ENCODE measurements around the gene TRIM27.

DNA sequence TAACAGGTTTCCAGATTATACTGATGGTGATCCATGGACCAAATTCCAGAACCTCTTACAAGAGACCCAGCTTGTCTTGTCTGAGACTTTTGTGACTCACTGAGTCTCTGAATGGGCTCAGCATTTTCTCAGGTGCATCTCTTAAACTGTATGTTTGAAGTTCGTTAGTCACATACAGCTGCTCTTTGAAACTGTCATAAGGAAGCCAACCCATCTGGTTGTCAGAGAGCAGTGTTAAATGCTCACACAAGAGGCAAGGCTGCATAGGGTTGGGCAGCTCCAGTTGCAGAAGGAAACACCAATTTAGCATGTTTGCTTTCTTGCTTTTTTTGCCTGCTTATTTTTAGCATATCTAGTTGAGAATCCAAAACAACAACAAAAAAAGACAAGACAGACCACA is 47.1 kb downstream of the TRIM27 start:
- TF ChIP-seq POLR2A (IDR thresholded peaks at IDR 0.05) = no peak
- TF ChIP-seq EP300 (IDR thresholded peaks at IDR 0.05) = no peak

Measured in ovary (tissue), 1 donor.